Neural cell (in vitro differentiated cells): ENCODE data around the gene CCNQ. TPM values are rescaled to one million over a fixed set of nuclear protein-coding genes. Genes with fewer than 3 reads are reported as not detected.

Experiments used
- H2AFZ ChIP-seq: fragments of 200-600, 300-800 bp; sonication (generic), shearing (Covaris generic); 2 replicates; pipeline ENCODE4 v1.6.0; 2014; ENCODE audit warnings: low read depth, mild to moderate bottlenecking, antibody characterized with exemption, low read length, moderate library complexity
- H3F3A ChIP-seq: fragments of 200-600 bp; shearing (Covaris generic); 2 replicates; pipeline ENCODE4 v1.6.1; 2016; ENCODE audit warnings: mild to moderate bottlenecking, moderate library complexity, mixed read lengths, antibody characterized with exemption, low read length; ENCODE audit not compliant: insufficient read depth, poor library complexity, severe bottlenecking
- H3K27ac ChIP-seq: fragments of 200-600, 300-800 bp; sonication (generic), shearing (Covaris generic); 2 replicates; pipeline ENCODE4 v1.5.1; 2014; ENCODE audit warnings: mild to moderate bottlenecking, low read length, moderate library complexity
- H3K27me3 ChIP-seq: fragments of 300-800, 200-600 bp; sonication (generic), shearing (Covaris generic); 2 replicates; pipeline ENCODE4 v1.6.0; 2014; ENCODE audit warnings: mild to moderate bottlenecking, low read depth, low read length, moderate library complexity; ENCODE audit not compliant: insufficient read depth
- H3K36me3 ChIP-seq: fragments of 300-800, 200-600 bp; sonication (generic), shearing (Covaris generic); 2 replicates; pipeline ENCODE4 v1.5.1; 2014; ENCODE audit warnings: mild to moderate bottlenecking, antibody characterized with exemption, low read length, moderate library complexity; ENCODE audit not compliant: insufficient read depth
- H3K4me2 ChIP-seq: fragments of 300-800, 200-600 bp; sonication (generic), shearing (Covaris generic); 2 replicates; pipeline ENCODE4 v1.6.0; 2014; ENCODE audit warnings: mild to moderate bottlenecking, low read length
- H3K4me3 ChIP-seq: fragments of 300-800, 200-600 bp; sonication (generic), shearing (Covaris generic); 2 replicates; pipeline ENCODE4 v1.5.1; 2014; ENCODE audit warnings: mild to moderate bottlenecking, low read length, moderate library complexity
- H3K79me2 ChIP-seq: fragments of 200-600 bp; shearing (Covaris generic); replicated peaks from 2 replicates; pipeline ENCODE4 v1.6.0; 2014; ENCODE audit warnings: mild to moderate bottlenecking, low read length, moderate library complexity; ENCODE audit not compliant: insufficient read depth
- H3K9ac ChIP-seq: fragments of 300-800, 200-600 bp; sonication (generic), shearing (Covaris generic); 2 replicates; pipeline ENCODE4 v1.6.1; 2016; ENCODE audit warnings: mild to moderate bottlenecking, low read length, mixed read lengths
- H3K9me2 ChIP-seq: fragments of 200-600 bp; shearing (Covaris generic); 2 replicates; pipeline ENCODE4 v1.6.1; 2016; ENCODE audit warnings: mild to moderate bottlenecking, low read length, mixed read lengths; ENCODE audit not compliant: insufficient read depth
- H3K9me3 ChIP-seq: fragments of 200-600, 300-800 bp; sonication (generic), shearing (Covaris generic); 2 replicates; pipeline ENCODE4 v1.6.1; 2016; ENCODE audit warnings: mild to moderate bottlenecking, mixed run types, low read length, moderate library complexity, mixed read lengths
- H4K20me1 ChIP-seq: fragments of 200-600 bp; shearing (Covaris generic); 2 replicates; pipeline ENCODE4 v1.6.1; 2016; ENCODE audit warnings: mild to moderate bottlenecking, mixed run types; ENCODE audit not compliant: insufficient read depth
- CTCF ChIP-seq: fragments of 450-650 bp; IDR thresholded peaks from 2 replicates; pipeline ENCODE4 v1.5.1; 2014; ENCODE audit warnings: antibody characterized with exemption, mild to moderate bottlenecking, moderate library complexity; ENCODE audit not compliant: poor library complexity, severe bottlenecking
- EP300 ChIP-seq: fragments of 450-650 bp; conservative IDR thresholded peaks from 2 replicates; pipeline ENCODE4 v1.6.1; 2014; ENCODE audit warnings: antibody characterized with exemption, mild to moderate bottlenecking, moderate library complexity; ENCODE audit not compliant: poor library complexity, severe bottlenecking
- EZH2 ChIP-seq: fragments of 200-600, 300-800 bp; shearing (Covaris generic), sonication (generic); IDR thresholded peaks from 2 replicates; pipeline ENCODE4 v1.6.1; 2014; ENCODE audit warnings: antibody characterized with exemption, low read length, borderline replicate concordance, mild to moderate bottlenecking; ENCODE audit not compliant: insufficient read depth, poor library complexity, severe bottlenecking
- MXI1 ChIP-seq: fragments of 450-650 bp; conservative IDR thresholded peaks from 2 replicates; pipeline ENCODE4 v1.6.1; 2014; ENCODE audit warnings: antibody characterized with exemption, mild to moderate bottlenecking; ENCODE audit not compliant: poor library complexity, severe bottlenecking
- POLR2AphosphoS5 ChIP-seq: IDR thresholded peaks from 2 replicates; pipeline ENCODE4 v1.6.1; 2012
- RAD21 ChIP-seq: fragments of 450-650 bp; conservative IDR thresholded peaks from 2 replicates; pipeline ENCODE4 v1.6.1; 2014; ENCODE audit warnings: antibody characterized with exemption, mild to moderate bottlenecking, moderate library complexity
- REST ChIP-seq: IDR thresholded peaks from 2 replicates; pipeline ENCODE4 v1.6.1; 2012; ENCODE audit warnings: borderline replicate concordance
- SMC3 ChIP-seq: fragments of 450-650 bp; conservative IDR thresholded peaks from 2 replicates; pipeline ENCODE4 v1.6.1; 2014; ENCODE audit warnings: antibody characterized with exemption, mild to moderate bottlenecking, moderate library complexity; ENCODE audit not compliant: poor library complexity
- TAF1 ChIP-seq: IDR thresholded peaks from 2 replicates; pipeline ENCODE4 v1.6.1; 2012; ENCODE audit warnings: low read depth
- polyA plus RNA-seq: library from polyadenylated mRNA; depleted of rRNA; stranded (reverse); fragments of >200 nt; gene quantifications from 2 replicates; pipeline ENCODE4 v1.2.3, GENCODE V29; 2014

The CCNQ gene
- polyA plus RNA-seq, 1 donor from 2014 or later: 61.2 TPM

- Histone ChIP-seq H3K9me2 (no peaks in the 10 kb centered on the region), H3K27me3 (no peaks in the 10 kb centered on the region), H3K4me2 (no peak overlapping the region), H2AFZ (no peak overlapping the region), H3K79me2 (no peaks in the 10 kb centered on the region), H3K9me3 (no peaks in the 10 kb centered on the region), H3K27ac (no peak overlapping the region), H4K20me1 (no peaks in the 10 kb centered on the region), H3K9ac (no peak overlapping the region), H3K36me3 (no peaks in the 10 kb centered on the region), H3K4me3 (no peak overlapping the region), H3F3A (no peaks in the 10 kb centered on the region)
- no peak for TF ChIP-seq TAF1
- no peak for TF ChIP-seq MXI1
- no peak for TF ChIP-seq EZH2
- no peak for TF ChIP-seq CTCF
- TF ChIP-seq REST: no peak
- TF ChIP-seq RAD21: no peak
- no peak for TF ChIP-seq EP300
- no peak for TF ChIP-seq SMC3
Measured at GRCh38 chrX:153608806-153609205, 9.9 kb upstream of the CCNQ start.

- H3K9me3 ChIP-seq: no peaks in the 10 kb centered on the region
- H3K4me2 ChIP-seq: no peak overlapping the region
- H3K9me2 ChIP-seq: no peaks in the 10 kb centered on the region
- no peak for TF ChIP-seq POLR2AphosphoS5
- TF ChIP-seq SMC3: no peak
- no peak for TF ChIP-seq CTCF
- no peak for TF ChIP-seq MXI1
- no peak for TF ChIP-seq EP300
- TF ChIP-seq REST: no peak
- TF ChIP-seq EZH2: no peak
- no peak for TF ChIP-seq RAD21
- TF ChIP-seq TAF1: no peak
- no peaks in the 10 kb centered on the region for H4K20me1 ChIP-seq
- H2AFZ ChIP-seq: no peak overlapping the region
- H3K27ac ChIP-seq: no peak overlapping the region
- no peaks in the 10 kb centered on the region for H3F3A ChIP-seq
- no peak overlapping the region for H3K9ac ChIP-seq
- no peaks in the 10 kb centered on the region for H3K27me3 ChIP-seq
- no peak overlapping the region for H3K4me3 ChIP-seq
- H3K36me3 ChIP-seq: no peaks in the 10 kb centered on the region
- H3K79me2 ChIP-seq: no peaks in the 10 kb centered on the region
Measured at GRCh38 chrX:153608376-153608775, 9.4 kb upstream of the CCNQ start.
